Type B pancreatic cell (in vitro differentiated cells): Measurements from ENCODE around the gene ATG5. TPM values are rescaled to one million over a fixed set of nuclear protein-coding genes. Genes with fewer than 3 reads are reported as not detected.
A peak's percentile ranks its signal among the peaks of the same experiment; 100 is the strongest.

ENCODE experiments used
- DNase-seq: peaks from one replicate; pipeline ENCODE4 v3.0.0; 2021; ENCODE audit warnings: mixed read lengths; ENCODE audit not compliant: unreplicated experiment; ENCODE audit errors: extremely low spot score
- H3K27ac Mint-ChIP-seq: 2 replicates; pipeline ENCODE4 v1.8.0; 2021; ENCODE audit warnings: mild to moderate bottlenecking, mixed read lengths
- H3K27me3 Mint-ChIP-seq: 2 replicates; pipeline ENCODE4 v1.8.0; 2021; ENCODE audit warnings: mixed read lengths
- H3K36me3 Mint-ChIP-seq: 2 replicates; pipeline ENCODE4 v1.8.0; 2021; ENCODE audit warnings: mixed read lengths
- H3K4me1 Mint-ChIP-seq: one replicate; pipeline ENCODE4 v1.8.0; 2021; ENCODE audit warnings: mixed read lengths; ENCODE audit not compliant: unreplicated experiment
- H3K4me3 Mint-ChIP-seq: 2 replicates; pipeline ENCODE4 v1.8.0; 2021; ENCODE audit warnings: mild to moderate bottlenecking, mixed read lengths
- H3K9me3 Mint-ChIP-seq: 2 replicates; pipeline ENCODE4 v1.8.0; 2021; ENCODE audit warnings: mixed read lengths
- total RNA-seq: library from RNA; stranded (reverse); gene quantifications from 2 replicates; pipeline ENCODE4 v1.2.1, GENCODE V29; 2021; ENCODE audit warnings: low replicate concordance
- TF ChIP-seq, protein P1 (sequence below): fragments of 200-600 bp; sonication (generic); conservative IDR thresholded peaks from 2 replicates; pipeline ENCODE4 v1.5.0; 2021; ENCODE audit warnings: antibody characterized with exemption, mild to moderate bottlenecking

Gene ATG5
- total RNA-seq, 1 donor from 2014 or later: 27.8 TPM

- H3K36me3 Mint-ChIP-seq: peaks cover 37% of the 10 kb centered on the region
- H3K9me3 Mint-ChIP-seq: no peaks in the 10 kb centered on the region
- TF ChIP-seq, protein P1, sequence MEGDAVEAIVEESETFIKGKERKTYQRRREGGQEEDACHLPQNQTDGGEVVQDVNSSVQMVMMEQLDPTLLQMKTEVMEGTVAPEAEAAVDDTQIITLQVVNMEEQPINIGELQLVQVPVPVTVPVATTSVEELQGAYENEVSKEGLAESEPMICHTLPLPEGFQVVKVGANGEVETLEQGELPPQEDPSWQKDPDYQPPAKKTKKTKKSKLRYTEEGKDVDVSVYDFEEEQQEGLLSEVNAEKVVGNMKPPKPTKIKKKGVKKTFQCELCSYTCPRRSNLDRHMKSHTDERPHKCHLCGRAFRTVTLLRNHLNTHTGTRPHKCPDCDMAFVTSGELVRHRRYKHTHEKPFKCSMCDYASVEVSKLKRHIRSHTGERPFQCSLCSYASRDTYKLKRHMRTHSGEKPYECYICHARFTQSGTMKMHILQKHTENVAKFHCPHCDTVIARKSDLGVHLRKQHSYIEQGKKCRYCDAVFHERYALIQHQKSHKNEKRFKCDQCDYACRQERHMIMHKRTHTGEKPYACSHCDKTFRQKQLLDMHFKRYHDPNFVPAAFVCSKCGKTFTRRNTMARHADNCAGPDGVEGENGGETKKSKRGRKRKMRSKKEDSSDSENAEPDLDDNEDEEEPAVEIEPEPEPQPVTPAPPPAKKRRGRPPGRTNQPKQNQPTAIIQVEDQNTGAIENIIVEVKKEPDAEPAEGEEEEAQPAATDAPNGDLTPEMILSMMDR: no peak
- no peak overlapping the region for H3K27ac Mint-ChIP-seq
- no peak overlapping the region for H3K4me3 Mint-ChIP-seq
- no peaks in the 10 kb centered on the region for H3K27me3 Mint-ChIP-seq
- DNase-seq: no peak
- H3K4me1 Mint-ChIP-seq: peaks cover 26% of the 10 kb centered on the region
Observed at GRCh38 chr6:106308985-106309384, 16.6 kb downstream of the ATG5 start.

- Mint-ChIP-seq H3K36me3 (peaks cover 17% of the 10 kb centered on the region), H3K4me3 (no peak overlapping the region), H3K9me3 (no peaks in the 10 kb centered on the region), H3K4me1 (peaks cover 9% of the 10 kb centered on the region), H3K27me3 (no peaks in the 10 kb centered on the region), H3K27ac (no peak overlapping the region)
- TF ChIP-seq, protein P1: no peak
- no peak for DNase-seq
Observed at GRCh38 chr6:106305740-106306139, 19.8 kb downstream of the ATG5 start.

DNA sequence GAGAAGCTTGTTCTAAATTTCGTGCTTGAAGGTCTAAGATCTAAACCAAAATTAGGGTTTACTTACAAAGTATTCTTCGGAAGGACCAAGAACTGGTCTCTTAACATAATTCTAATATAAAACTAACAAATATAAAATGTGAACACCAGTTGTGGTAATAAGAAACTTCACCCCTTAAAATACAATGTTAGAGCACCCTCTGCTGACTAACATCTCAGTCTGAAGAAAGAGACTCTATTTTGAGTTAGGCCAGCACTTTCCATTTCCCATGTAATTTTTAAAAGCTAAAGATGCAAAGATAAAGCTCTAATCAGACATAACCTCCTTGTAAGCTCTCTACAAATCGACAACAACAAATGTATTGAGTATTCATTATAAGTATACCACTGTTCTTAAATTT lies 24.6 kb downstream of the ATG5 start:
- Mint-ChIP-seq H3K4me3 (no peak overlapping the region), H3K9me3 (no peaks in the 10 kb centered on the region), H3K27ac (no peak overlapping the region), H3K36me3 (peaks cover 8% of the 10 kb centered on the region), H3K27me3 (no peaks in the 10 kb centered on the region), H3K4me1 (no peaks in the 10 kb centered on the region)
- TF ChIP-seq, protein P1: peak; percentile 73
- DNase-seq: no peak

GRCh38 chr6:106300020-106300780 lies 25.4 kb downstream of the ATG5 start:
- Mint-ChIP-seq H3K4me1 (no peaks in the 10 kb centered on the region), H3K27ac (no peak overlapping the region), H3K27me3 (no peaks in the 10 kb centered on the region), H3K9me3 (no peaks in the 10 kb centered on the region), H3K36me3 (peaks cover 3% of the 10 kb centered on the region), H3K4me3 (no peak overlapping the region)
- DNase-seq: no peak
- TF ChIP-seq, protein P1: no peak

DNA sequence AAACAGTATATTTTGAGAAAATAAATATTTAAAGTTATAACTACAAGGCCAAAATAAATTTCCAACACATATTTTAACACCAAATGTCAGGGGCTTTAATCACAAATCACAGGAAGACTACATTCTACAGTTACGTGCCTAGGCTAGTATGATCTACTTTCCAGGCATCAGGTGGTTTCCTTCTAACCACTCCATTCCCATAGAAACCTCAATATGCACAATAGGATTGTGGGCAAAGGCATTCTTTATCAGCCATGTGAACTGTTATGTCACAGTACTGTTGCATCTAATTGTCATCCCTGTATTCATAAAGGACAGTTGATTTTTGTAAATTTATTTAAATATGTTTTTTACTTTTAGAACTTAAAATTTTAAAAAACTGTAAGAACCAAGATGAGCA lies 32.4 kb downstream of the ATG5 start:
- H3K9me3 Mint-ChIP-seq: peaks cover 6% of the 10 kb centered on the region
- no peak overlapping the region for H3K27ac Mint-ChIP-seq
- no peak for DNase-seq
- no peak overlapping the region for H3K4me3 Mint-ChIP-seq
- TF ChIP-seq, protein P1: no peak
- H3K27me3 Mint-ChIP-seq: no peaks in the 10 kb centered on the region
- peaks cover 4% of the 10 kb centered on the region for H3K4me1 Mint-ChIP-seq
- H3K36me3 Mint-ChIP-seq: peaks cover 32% of the 10 kb centered on the region
